ENCODE measurements around the gene BEAN1.

BEAN1 gene

DNA sequence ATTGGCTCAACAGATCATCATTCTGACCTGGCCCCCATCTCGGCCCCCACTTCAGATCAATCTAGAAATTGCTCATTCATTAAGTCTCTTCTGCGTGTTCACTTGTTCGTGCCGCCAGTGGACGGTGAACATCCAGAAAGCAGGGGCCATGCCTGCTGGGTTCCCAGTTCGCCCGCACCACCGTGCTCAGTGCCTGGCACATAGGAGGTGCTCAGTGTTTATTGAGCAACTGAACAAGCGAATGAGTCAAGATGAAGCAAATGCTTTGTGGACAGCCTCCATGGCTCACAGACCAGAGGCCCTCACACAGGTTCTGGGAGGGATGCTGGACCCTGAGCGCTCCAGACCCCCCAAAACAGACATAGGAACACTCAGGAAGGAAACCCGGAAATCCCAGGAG lies 13.9 kb downstream of the BEAN1 start:
- Histone ChIP-seq H3K27me3 (ENCODE audit: insufficient read depth, low read length, poor library complexity) (no peaks in the 10 kb centered on the region), H3K27ac (ENCODE audit: low read length) (no peak overlapping the region), H3K4me2 (ENCODE audit: insufficient read depth, low read length) (no peak overlapping the region), H3K36me3 (ENCODE audit: insufficient read depth, low read length) (no peaks in the 10 kb centered on the region), H3K4me1 (ENCODE audit: insufficient read depth, low read length) (no peaks in the 10 kb centered on the region), H3K79me2 (ENCODE audit: insufficient read depth, low read length) (no peaks in the 10 kb centered on the region), H3K9me3 (ENCODE audit: insufficient read depth, low read length, severe bottlenecking) (no peaks in the 10 kb centered on the region), H2AFZ (ENCODE audit: low read depth, low read length) (no peak overlapping the region), H3K4me3 (ENCODE audit: low read depth in 1 of 2, low read length in 2 of 2) (no peak overlapping the region), H3K9ac (ENCODE audit: low read depth, low read length) (no peak overlapping the region), H4K20me1 (ENCODE audit: insufficient read depth, low read length) (no peaks in the 10 kb centered on the region)
- ATAC-seq (ENCODE audit: insufficient read depth, low read depth), result no peak
- DNase-seq, result no peak
- TF ChIP-seq, protein P1, sequence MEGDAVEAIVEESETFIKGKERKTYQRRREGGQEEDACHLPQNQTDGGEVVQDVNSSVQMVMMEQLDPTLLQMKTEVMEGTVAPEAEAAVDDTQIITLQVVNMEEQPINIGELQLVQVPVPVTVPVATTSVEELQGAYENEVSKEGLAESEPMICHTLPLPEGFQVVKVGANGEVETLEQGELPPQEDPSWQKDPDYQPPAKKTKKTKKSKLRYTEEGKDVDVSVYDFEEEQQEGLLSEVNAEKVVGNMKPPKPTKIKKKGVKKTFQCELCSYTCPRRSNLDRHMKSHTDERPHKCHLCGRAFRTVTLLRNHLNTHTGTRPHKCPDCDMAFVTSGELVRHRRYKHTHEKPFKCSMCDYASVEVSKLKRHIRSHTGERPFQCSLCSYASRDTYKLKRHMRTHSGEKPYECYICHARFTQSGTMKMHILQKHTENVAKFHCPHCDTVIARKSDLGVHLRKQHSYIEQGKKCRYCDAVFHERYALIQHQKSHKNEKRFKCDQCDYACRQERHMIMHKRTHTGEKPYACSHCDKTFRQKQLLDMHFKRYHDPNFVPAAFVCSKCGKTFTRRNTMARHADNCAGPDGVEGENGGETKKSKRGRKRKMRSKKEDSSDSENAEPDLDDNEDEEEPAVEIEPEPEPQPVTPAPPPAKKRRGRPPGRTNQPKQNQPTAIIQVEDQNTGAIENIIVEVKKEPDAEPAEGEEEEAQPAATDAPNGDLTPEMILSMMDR (IDR thresholded peaks at IDR 0.05; ENCODE audit: borderline replicate concordance, extremely low read depth, low read length, poor library complexity, severe bottlenecking), result no peak
- no peak for TF ChIP-seq EZH2 (IDR thresholded peaks at IDR 0.05; ENCODE audit: borderline replicate concordance, low read depth, low read length, severe bottlenecking)

DNA sequence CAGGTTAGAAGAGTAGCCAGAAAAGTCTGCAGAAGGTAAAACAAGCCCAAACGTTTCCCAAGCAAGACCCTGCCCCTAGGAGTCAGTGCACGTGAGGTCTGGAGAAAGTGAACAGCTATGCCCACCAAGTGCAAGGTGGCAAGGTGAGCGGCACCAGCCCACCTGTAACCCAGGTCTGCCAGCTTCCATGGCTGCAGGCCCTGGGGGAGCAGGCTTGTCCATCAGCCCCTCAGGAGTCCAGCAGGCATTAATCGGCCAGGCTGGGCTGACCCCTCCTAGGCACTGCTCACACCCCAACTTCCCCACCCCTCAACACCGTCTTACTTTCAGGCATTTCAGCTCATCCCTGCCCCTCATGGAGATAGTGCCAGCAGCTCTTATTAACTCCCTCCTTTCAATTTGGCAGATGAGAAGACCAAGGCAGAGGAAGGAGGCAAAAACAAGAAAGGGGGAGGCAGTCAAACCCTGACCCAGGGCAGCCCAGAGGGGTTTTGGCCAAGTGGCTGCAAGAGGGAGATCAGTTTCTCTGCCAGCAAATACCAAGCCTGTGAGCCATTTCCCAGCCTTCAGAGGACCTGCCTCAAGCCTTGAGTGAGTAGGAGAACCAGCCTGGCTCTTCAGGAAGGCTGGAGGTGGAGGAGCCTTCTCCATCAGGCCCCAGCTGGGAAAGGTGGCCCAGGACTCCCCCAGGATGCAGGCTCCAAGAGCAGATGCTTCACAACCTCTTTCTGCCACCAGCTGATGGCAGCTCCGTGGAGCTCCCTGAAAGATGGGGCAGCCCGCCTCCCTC lies 14.7 kb downstream of the BEAN1 start:
- no peak overlapping the region for H2AFZ ChIP-seq (ENCODE audit: low read depth, low read length)
- DNase-seq (no peak), ATAC-seq (ENCODE audit: insufficient read depth, low read depth) (no peak)
- H3K27me3 ChIP-seq (ENCODE audit: insufficient read depth, low read length, poor library complexity), result no peaks in the 10 kb centered on the region
- H4K20me1 ChIP-seq (ENCODE audit: insufficient read depth, low read length), result no peaks in the 10 kb centered on the region
- no peaks in the 10 kb centered on the region for H3K4me1 ChIP-seq (ENCODE audit: insufficient read depth, low read length)
- no peaks in the 10 kb centered on the region for H3K79me2 ChIP-seq (ENCODE audit: insufficient read depth, low read length)
- no peaks in the 10 kb centered on the region for H3K36me3 ChIP-seq (ENCODE audit: insufficient read depth, low read length)
- H3K4me2 ChIP-seq (ENCODE audit: insufficient read depth, low read length), result no peak overlapping the region
- no peak overlapping the region for H3K9ac ChIP-seq (ENCODE audit: low read depth, low read length)
- no peak for TF ChIP-seq EZH2 (IDR thresholded peaks at IDR 0.05; ENCODE audit: borderline replicate concordance, low read depth, low read length, severe bottlenecking)
- TF ChIP-seq, protein P1 (IDR thresholded peaks at IDR 0.05; ENCODE audit: borderline replicate concordance, extremely low read depth, low read length, poor library complexity, severe bottlenecking), result no peak
- no peaks in the 10 kb centered on the region for H3K9me3 ChIP-seq (ENCODE audit: insufficient read depth, low read length, severe bottlenecking)
- H3K4me3 ChIP-seq (ENCODE audit: low read depth in 1 of 2, low read length in 2 of 2), result no peak overlapping the region
- no peak overlapping the region for H3K27ac ChIP-seq (ENCODE audit: low read length)

- Histone ChIP-seq H3K79me2 (ENCODE audit: insufficient read depth, low read length) (no peaks in the 10 kb centered on the region), H3K4me1 (ENCODE audit: insufficient read depth, low read length) (no peaks in the 10 kb centered on the region), H4K20me1 (ENCODE audit: insufficient read depth, low read length) (no peaks in the 10 kb centered on the region), H2AFZ (ENCODE audit: low read depth, low read length) (no peak overlapping the region), H3K36me3 (ENCODE audit: insufficient read depth, low read length) (no peaks in the 10 kb centered on the region), H3K27ac (ENCODE audit: low read length) (no peak overlapping the region), H3K4me3 (ENCODE audit: low read depth in 1 of 2, low read length in 2 of 2) (no peak overlapping the region), H3K4me2 (ENCODE audit: insufficient read depth, low read length) (no peak overlapping the region), H3K9me3 (ENCODE audit: insufficient read depth, low read length, severe bottlenecking) (no peaks in the 10 kb centered on the region), H3K9ac (ENCODE audit: low read depth, low read length) (no peak overlapping the region), H3K27me3 (ENCODE audit: insufficient read depth, low read length, poor library complexity) (no peaks in the 10 kb centered on the region)
- DNase-seq (no peak), ATAC-seq (ENCODE audit: insufficient read depth, low read depth) (no peak)
- no peak for TF ChIP-seq EZH2 (IDR thresholded peaks at IDR 0.05; ENCODE audit: borderline replicate concordance, low read depth, low read length, severe bottlenecking)
- TF ChIP-seq, protein P1 (IDR thresholded peaks at IDR 0.05; ENCODE audit: borderline replicate concordance, extremely low read depth, low read length, poor library complexity, severe bottlenecking), result no peak
Measured at GRCh38 chr16:66442502-66443268, 15.6 kb downstream of the BEAN1 start.
